HUES6 (cell line): ENCODE measurements around the gene FOXO6.
A peak's percentile ranks its signal among the peaks of the same experiment; 100 is the strongest.

Experiments
- H3K27ac ChIP-seq: 2 replicates; pipeline ENCODE4 v1.7.0; 2013; ENCODE audit warnings: low read depth, mild to moderate bottlenecking, low read length, inconsistent platforms
- H3K27me3 ChIP-seq: 2 replicates; pipeline ENCODE4 v1.6.1; 2013; ENCODE audit warnings: low read length; ENCODE audit not compliant: control insufficient read depth, insufficient read depth
- H3K36me3 ChIP-seq: 2 replicates; pipeline ENCODE4 v1.6.1; 2013; ENCODE audit warnings: low read length; ENCODE audit not compliant: control insufficient read depth, insufficient read depth
- H3K4me1 ChIP-seq: 2 replicates; pipeline ENCODE4 v1.6.1; 2013; ENCODE audit warnings: low read length; ENCODE audit not compliant: control insufficient read depth, insufficient read depth
- H3K4me3 ChIP-seq: 2 replicates; pipeline ENCODE4 v1.5.1; 2013; ENCODE audit warnings: low read depth, low read length
- H3K9ac ChIP-seq: one replicate; pipeline ENCODE4 v1.6.1; 2013; ENCODE audit warnings: mild to moderate bottlenecking, low read length
- H3K9me3 ChIP-seq: 2 replicates; pipeline ENCODE4 v1.6.1; 2013; ENCODE audit warnings: low read depth, low read length; ENCODE audit not compliant: control insufficient read depth, insufficient read depth

FOXO6 gene

GRCh38 chr1:41390166-41390565 lies 28.9 kb downstream of the FOXO6 start:
- Histone ChIP-seq H3K27ac (no peak overlapping the region), H3K4me3 (no peak overlapping the region), H3K9me3 (no peaks in the 10 kb centered on the region), H3K9ac (no peak overlapping the region), H3K36me3 (no peaks in the 10 kb centered on the region), H3K4me1 (peaks cover 48% of the 10 kb centered on the region), H3K27me3 (peaks cover 32% of the 10 kb centered on the region)

- no peaks in the 10 kb centered on the region for H3K9me3 ChIP-seq
- no peak overlapping the region for H3K4me3 ChIP-seq
- no peak overlapping the region for H3K9ac ChIP-seq
- peaks cover 51% of the 10 kb centered on the region for H3K4me1 ChIP-seq
- H3K36me3 ChIP-seq: no peaks in the 10 kb centered on the region
- H3K27ac ChIP-seq: no peak overlapping the region
- H3K27me3 ChIP-seq: peaks cover 28% of the 10 kb centered on the region
These were observed 29.3 kb downstream of the FOXO6 start for GRCh38 chr1:41390573-41390972.

- peaks cover 14% of the 10 kb centered on the region for H3K27me3 ChIP-seq
- no peak overlapping the region for H3K9ac ChIP-seq
- peaks cover 50% of the 10 kb centered on the region for H3K4me1 ChIP-seq
These were observed 30.7 kb downstream of the FOXO6 start for GRCh38 chr1:41391834-41392527.

GRCh38 chr1:41392528-41392924 lies 31.3 kb downstream of the FOXO6 start:
- no peak overlapping the region for H3K9ac ChIP-seq
- H3K9me3 ChIP-seq: no peaks in the 10 kb centered on the region
- no peaks in the 10 kb centered on the region for H3K36me3 ChIP-seq
- peaks cover 10% of the 10 kb centered on the region; the same call in 1 of the 2 replicates for H3K27me3 ChIP-seq
- no peak overlapping the region for H3K4me3 ChIP-seq
- H3K27ac ChIP-seq: no peak overlapping the region
- H3K4me1 ChIP-seq: peaks cover 45% of the 10 kb centered on the region

More at GRCh38 chr1:41391834-41392527, 30.7 kb downstream of the FOXO6 start:
- no peak overlapping the region for H3K27ac ChIP-seq
- H3K9me3 ChIP-seq: no peaks in the 10 kb centered on the region
- H3K4me3 ChIP-seq: no peak overlapping the region
- H3K36me3 ChIP-seq: no peaks in the 10 kb centered on the region

- no peaks in the 10 kb centered on the region for H3K36me3 ChIP-seq
- H3K9ac ChIP-seq: no peak overlapping the region
- peaks cover 6% of the 10 kb centered on the region; the same call in 1 of the 2 replicates for H3K27me3 ChIP-seq
- H3K4me3 ChIP-seq: no peak overlapping the region
- H3K27ac ChIP-seq: no peak overlapping the region
- peaks cover 35% of the 10 kb centered on the region for H3K4me1 ChIP-seq
- no peaks in the 10 kb centered on the region for H3K9me3 ChIP-seq
These were observed 32.6 kb downstream of the FOXO6 start for GRCh38 chr1:41393716-41394368.

- Histone ChIP-seq H3K4me3 (peak overlapping the region; percentile 38; the same call in 1 of the 2 replicates), H3K4me1 (peaks cover 39% of the 10 kb centered on the region), H3K9me3 (no peaks in the 10 kb centered on the region), H3K27ac (no peak overlapping the region), H3K36me3 (no peaks in the 10 kb centered on the region), H3K9ac (no peak overlapping the region), H3K27me3 (peaks cover 6% of the 10 kb centered on the region; the same call in 1 of the 2 replicates)
These were observed 33.1 kb downstream of the FOXO6 start for GRCh38 chr1:41394369-41394744.

- Histone ChIP-seq H3K9me3 (0 out of 2 replicates have a peak, but pooled peaks cover under 1% of the 10 kb centered on the region), H3K9ac (no peak overlapping the region), H3K27ac (no peak overlapping the region), H3K36me3 (no peaks in the 10 kb centered on the region), H3K4me3 (peak overlapping the region; percentile 38), H3K4me1 (peaks cover 43% of the 10 kb centered on the region), H3K27me3 (peaks cover 6% of the 10 kb centered on the region; the same call in 1 of the 2 replicates)
These were observed 34.0 kb downstream of the FOXO6 start for GRCh38 chr1:41394959-41395956.

GRCh38 chr1:41396084-41396483 lies 34.9 kb downstream of the FOXO6 start:
- Histone ChIP-seq H3K36me3 (no peaks in the 10 kb centered on the region), H3K27ac (no peak overlapping the region), H3K27me3 (peaks cover 6% of the 10 kb centered on the region; the same call in 1 of the 2 replicates), H3K4me3 (no peak overlapping the region), H3K9ac (no peak overlapping the region), H3K4me1 (peaks cover 41% of the 10 kb centered on the region), H3K9me3 (0 out of 2 replicates have a peak, but pooled peaks cover 2% of the 10 kb centered on the region)

GRCh38 chr1:41397020-41397419 lies 35.8 kb downstream of the FOXO6 start:
- H3K4me3 ChIP-seq: no peak overlapping the region
- no peak overlapping the region for H3K9ac ChIP-seq
- no peaks in the 10 kb centered on the region for H3K36me3 ChIP-seq
- H3K4me1 ChIP-seq: peaks cover 34% of the 10 kb centered on the region
- peaks cover 6% of the 10 kb centered on the region; the same call in 1 of the 2 replicates for H3K27me3 ChIP-seq
- 0 out of 2 replicates have a peak, but pooled peaks cover 2% of the 10 kb centered on the region for H3K9me3 ChIP-seq
- H3K27ac ChIP-seq: no peak overlapping the region

- 0 out of 2 replicates have a peak, but pooled peaks cover 2% of the 10 kb centered on the region for H3K9me3 ChIP-seq
- H3K9ac ChIP-seq: no peak overlapping the region
- no peak overlapping the region for H3K4me3 ChIP-seq
- H3K27me3 ChIP-seq: peaks cover 6% of the 10 kb centered on the region; the same call in 1 of the 2 replicates
- H3K4me1 ChIP-seq: peaks cover 34% of the 10 kb centered on the region
- H3K27ac ChIP-seq: no peak overlapping the region
- H3K36me3 ChIP-seq: no peaks in the 10 kb centered on the region
These were observed 36.6 kb downstream of the FOXO6 start for GRCh38 chr1:41397753-41398330.
